COLO829 (cell line): ENCODE measurements around the gene PHB1.
"Not testable (repeated sequence)": the region's sequence is repeated elsewhere in the genome, so short reads cannot be mapped to it uniquely, and the experiment has no call there.

Experiments
- DNase-seq: peaks from one replicate; pipeline ENCODE4 v3.0.0; 2012; ENCODE audit warnings: low spot score

Gene PHB1

GRCh38 chr17:49378311-49378710 lies 36.4 kb downstream of the PHB1 start:
- no peak for DNase-seq

DNA sequence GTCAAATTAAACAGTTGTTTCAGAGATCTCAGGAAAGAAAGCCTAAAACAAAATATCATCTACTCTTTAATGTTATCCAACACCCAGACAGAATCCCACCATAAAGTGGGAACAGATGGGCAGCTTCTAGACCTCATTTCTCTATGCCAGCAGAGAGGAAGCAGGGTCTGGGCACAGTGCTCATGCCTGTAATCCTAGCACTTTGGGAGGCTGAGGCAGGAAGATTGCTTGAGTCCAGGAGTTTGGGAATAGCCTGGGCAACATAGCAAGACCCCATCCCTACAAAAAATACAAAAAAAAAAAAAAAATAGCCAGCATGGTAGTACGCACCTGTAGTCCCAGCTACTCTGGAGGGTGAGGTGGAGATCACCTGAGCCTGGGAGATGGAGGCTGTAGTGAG lies 39.1 kb downstream of the PHB1 start:
- no peak for DNase-seq

- DNase-seq, result no peak
These were observed 41.6 kb downstream of the PHB1 start for GRCh38 chr17:49373115-49373514.

DNA sequence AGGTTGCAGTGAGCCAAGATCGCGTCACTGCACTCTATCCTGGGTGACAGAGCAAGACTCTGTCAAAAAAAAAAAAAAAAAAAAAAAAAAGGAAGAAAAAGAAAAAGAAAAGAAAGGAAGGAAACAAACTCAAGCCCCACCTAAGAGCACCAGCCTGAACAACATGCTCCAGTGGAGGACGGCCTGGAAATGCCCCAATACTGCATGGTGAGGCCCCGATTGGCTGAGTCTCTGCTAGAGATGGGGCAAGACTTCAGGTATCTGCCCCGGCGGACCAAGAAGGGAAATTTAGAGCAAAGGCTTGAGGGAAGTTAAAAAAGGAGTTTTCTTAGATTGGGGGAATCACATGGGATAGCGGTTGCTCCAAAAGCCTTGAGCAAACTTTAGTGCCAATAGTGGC lies 42.3 kb downstream of the PHB1 start:
- no peak for DNase-seq

DNA sequence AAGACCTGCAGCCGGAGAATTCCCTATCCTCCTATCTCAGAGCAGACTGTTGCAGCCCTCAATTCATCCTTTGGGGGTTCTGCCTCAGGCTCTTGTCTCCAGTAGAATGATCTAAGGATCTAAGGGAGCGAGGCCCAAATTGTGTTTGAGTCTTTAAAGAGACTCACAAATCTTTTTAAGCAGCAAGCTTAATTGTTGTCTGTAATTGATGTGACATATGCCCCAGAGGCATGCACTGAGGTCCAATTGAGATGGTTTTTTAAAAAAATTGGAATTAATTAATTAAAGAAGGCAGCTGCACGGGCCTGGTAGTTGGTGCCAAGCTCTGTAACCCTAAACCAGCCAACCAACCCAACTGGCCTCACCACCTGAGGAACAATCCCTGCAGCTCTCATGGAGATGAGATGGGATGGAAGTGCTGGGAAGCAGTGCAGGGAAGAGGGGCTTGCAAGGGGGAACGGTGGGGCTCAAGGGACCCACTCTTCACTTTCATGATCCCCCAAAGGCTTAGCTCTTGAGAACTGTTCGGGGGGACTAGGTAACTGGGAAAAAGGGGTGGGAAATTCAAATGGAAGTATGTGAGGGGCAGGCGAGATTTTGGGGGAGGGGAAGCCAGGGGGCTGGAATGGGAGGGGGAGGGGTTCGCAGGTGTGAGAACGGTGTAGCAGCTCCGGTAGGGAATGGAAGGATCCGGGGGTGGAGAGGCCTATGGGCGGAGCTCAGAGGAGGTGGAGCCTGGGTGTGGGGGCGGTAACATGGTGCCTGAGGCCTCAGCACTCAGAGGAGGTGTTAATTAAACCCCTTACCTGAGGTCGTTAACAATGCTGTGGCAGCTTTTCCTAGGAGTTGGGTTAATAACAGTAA lies 43.5 kb downstream of the PHB1 start:
- DNase-seq, result no peak

DNA sequence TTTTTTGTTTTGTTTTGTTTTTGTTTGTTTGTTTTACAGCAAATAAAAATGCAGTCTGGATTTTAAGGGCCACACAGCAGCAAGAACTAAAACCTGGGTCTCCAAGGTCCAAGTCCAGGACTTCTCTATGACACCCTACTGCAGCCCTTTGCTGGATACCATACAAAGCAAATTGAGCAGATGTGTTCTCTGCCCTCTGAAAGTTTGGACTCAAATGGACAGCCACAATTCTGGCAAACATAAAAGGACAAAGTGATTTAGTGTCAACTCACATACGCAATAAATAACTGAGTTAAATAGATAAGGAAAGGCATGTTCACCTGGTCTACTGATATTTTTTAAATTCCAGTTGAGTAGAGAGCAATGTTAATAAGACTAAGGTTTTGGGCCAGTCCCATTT lies 44.9 kb downstream of the PHB1 start:
- no peak for DNase-seq

- no peak for DNase-seq
These were observed 45.6 kb downstream of the PHB1 start for GRCh38 chr17:49369089-49369488.

DNA sequence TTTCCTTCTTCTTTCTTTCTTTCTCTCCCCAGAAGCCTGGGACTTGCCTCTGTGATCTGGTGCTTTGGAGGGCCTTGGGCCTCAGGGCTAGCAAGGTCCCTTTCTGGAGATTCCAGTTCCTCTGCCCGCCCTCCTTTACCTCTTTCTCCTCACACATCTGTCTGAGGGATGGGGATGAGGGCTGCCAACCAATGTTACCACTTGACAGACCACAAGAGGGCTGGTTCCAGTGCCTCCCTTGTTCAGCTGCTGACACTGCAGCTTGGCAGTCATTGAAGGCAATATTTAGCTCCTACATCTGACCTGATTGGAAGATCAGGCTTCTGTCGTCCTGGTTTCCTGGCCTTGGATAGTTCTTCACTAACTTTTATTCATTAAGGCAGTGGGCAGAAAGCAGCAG lies 49.0 kb downstream of the PHB1 start:
- no peak for DNase-seq

GRCh38 chr17:49365126-49365525 lies 49.6 kb downstream of the PHB1 start:
- not testable (repeated sequence) for DNase-seq

GRCh38 chr17:49364119-49364518 lies 50.6 kb downstream of the PHB1 start:
- no peak for DNase-seq

- DNase-seq, result no peak
These were observed 51.4 kb downstream of the PHB1 start for GRCh38 chr17:49363251-49363650.

DNA sequence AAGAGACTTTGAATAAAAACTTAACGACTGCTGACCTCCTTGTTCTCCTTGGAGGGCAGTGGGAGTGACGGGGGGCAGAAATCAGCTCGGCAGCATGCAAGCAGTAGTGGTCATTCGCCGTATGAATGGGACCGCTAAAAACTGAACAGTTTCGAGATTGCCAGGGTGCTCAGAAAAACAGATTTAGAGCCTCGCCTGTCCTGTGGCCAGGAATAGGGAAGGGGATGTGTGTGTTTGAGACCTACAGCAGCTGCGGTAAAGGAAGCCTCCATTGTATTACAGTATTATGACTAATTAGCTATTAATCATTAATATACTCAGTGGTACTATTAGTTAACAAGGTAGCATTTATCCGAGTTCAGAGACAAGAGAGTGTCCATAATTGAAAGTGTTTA lies 52.0 kb downstream of the PHB1 start:
- no peak for DNase-seq

GRCh38 chr17:49361902-49362722 lies 52.6 kb downstream of the PHB1 start, which contains the start of gene ZNF652:
Gene ZNF652 (minus strand): TSS chr17:49362250. CDS start chr17:49317725, 44,525 bp downstream.
- DNase-seq, result peak; percentile 95

- no peak for DNase-seq
These were observed 53.4 kb downstream of the PHB1 start for GRCh38 chr17:49361129-49361901.

GRCh38 chr17:49360796-49361128 lies 53.9 kb downstream of the PHB1 start:
- DNase-seq, result no peak

- DNase-seq, result no peak
These were observed 54.5 kb downstream of the PHB1 start for GRCh38 chr17:49359990-49360795.

DNA sequence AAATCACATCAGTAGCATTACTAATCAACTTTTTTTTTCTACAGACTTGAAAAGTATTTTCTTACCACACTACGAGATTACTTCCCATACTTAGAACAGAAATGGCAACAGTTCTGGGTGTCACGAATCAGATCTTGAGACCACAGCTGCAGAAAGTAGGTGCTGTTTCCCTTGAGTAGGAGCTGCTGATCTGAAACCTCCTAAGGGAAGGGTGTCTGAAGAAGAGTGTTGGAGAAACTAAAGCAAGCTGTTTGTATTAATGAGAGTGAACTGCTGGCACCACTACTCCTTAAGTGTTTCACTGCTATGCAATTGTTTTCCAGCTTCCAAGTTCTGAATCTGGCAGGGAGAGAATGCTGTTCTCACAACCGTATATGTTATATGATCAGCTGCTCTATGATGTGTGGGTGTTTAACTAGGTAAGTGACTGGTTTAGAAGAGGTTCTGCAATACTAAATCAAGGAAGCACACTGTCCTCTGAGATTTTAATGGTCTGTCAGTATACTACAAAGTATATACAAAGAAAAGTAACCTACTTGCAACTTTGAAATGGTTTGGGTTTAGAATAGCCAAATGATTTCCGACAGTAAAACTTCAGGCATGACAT lies 55.9 kb downstream of the PHB1 start:
- DNase-seq, result no peak

DNA sequence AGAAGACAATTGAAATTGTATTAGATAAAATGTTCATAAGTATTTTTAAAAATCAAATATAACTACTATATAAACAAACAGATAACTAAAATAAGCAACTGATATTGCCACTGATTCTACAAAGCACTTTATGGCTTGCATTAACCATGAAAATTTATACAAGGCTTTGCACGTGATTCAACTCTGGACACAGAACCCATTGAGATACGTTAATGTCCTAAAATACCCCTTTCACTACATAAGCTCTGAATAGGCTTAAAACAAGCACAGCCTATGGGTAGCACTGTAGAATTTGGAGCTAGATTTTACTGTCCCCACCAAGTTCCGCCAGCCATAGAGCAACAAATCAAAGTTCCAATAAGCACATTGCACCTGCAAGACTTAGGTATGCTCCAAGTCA lies 57.2 kb downstream of the PHB1 start:
- DNase-seq, result no peak

DNA sequence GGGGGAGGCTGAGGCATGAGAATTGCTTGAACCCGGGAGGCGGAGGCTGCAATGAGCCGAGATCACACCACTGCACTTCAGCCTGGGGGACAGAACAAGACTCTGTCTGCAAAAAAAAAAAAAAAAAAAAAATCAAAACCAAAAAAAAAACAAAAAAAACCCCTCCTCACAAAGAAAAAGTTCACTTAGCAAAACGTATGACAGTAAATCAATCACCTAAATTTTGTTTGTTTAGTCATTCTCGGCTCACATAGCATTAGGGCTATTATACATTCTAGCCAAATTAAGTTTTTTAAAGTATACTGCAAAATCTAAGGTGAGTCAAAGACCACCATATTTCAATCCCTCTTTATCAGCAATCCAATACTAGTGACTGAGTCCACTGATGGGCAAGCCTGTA lies 58.4 kb downstream of the PHB1 start:
- DNase-seq, result no peak
